ENCODE results near the gene ALG6. TPM values are rescaled to one million over a fixed set of nuclear protein-coding genes. Genes with fewer than 3 reads are reported as not detected.

ALG6 gene
- total RNA-seq, 1 donor from 2014 or later = 20.3 TPM

GRCh38 chr1:63320022-63320721 is 47.3 kb upstream of the ALG6 start:
- DNase-seq (ENCODE audit: low spot score in 2 of 2, unreplicated experiment in 2 of 2) = no peak
- Mint-ChIP-seq H3K9me3 (no peaks in the 10 kb centered on the region), H3K36me3 (no peaks in the 10 kb centered on the region), H3K27ac (no peak overlapping the region), H3K4me1 (peaks cover 23% of the 10 kb centered on the region), H3K4me3 (no peak overlapping the region), H3K27me3 (ENCODE audit: low read depth) (peaks cover 88% of the 10 kb centered on the region)
- TF ChIP-seq CTCF (IDR thresholded peaks at IDR 0.05; ENCODE audit: unreplicated experiment) = no peak

DNA sequence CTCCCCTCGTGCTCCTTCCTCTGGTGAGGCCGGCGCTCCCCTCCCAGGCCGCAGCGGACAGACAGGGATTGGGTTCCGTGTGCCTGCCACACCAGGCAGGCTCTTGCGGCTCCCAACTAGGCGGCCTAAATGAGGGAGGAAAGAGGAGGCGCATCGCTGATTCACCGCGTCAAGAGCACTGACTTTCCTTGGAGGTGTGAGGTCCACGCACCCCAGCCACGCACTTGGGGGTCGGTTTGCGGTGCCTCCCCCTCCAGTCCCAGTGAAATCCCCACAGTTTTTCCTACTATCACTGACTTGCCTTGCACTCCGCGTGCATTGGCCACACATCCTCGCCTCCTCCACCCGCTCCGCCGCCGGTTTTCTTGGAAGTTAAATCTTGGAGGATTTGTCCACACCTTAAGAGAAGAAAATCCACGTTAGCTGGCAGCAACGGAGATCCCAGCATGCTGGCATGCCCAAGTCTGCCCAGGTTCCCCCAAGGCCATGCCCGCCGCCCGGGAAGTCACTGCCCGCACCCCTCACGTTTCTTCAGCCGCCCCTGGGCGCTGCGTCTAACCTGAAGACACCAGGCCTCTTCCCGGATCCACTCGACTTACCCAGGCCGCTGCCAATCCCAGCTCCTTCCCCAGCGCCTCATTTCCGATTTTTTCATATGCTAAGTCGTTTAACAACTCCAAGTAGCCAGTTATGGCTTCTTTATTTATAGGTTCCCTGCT is 46.2 kb upstream of the ALG6 start:
- Mint-ChIP-seq H3K9me3 (no peaks in the 10 kb centered on the region), H3K27me3 (ENCODE audit: low read depth) (peaks cover 88% of the 10 kb centered on the region), H3K4me1 (peaks cover 23% of the 10 kb centered on the region), H3K27ac (no peak overlapping the region), H3K4me3 (peak overlapping the region; percentile 55), H3K36me3 (no peaks in the 10 kb centered on the region)
- no peak for DNase-seq (ENCODE audit: low spot score in 2 of 2, unreplicated experiment in 2 of 2)
- no peak for TF ChIP-seq CTCF (IDR thresholded peaks at IDR 0.05; ENCODE audit: unreplicated experiment)

DNA sequence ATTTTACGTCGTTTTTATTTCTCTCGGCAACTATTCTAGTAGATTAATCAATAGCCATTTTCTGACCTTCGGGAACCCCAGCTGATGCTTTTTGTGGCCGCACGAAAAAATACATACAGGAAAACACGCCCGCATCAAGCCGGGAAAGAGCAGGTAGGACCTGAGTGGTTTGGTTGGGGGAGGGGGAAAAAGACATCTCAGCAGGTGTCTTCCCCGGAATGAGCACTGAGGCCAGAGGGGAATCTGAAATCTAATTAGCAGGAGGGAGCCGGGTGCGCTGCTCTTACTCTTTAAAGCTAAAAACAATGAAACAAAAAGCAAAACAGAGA is 45.7 kb upstream of the ALG6 start:
- no peak for DNase-seq (ENCODE audit: low spot score in 2 of 2, unreplicated experiment in 2 of 2)
- TF ChIP-seq CTCF (IDR thresholded peaks at IDR 0.05; ENCODE audit: unreplicated experiment) = no peak
- H3K9me3 Mint-ChIP-seq = no peaks in the 10 kb centered on the region
- peaks cover 88% of the 10 kb centered on the region for H3K27me3 Mint-ChIP-seq (ENCODE audit: low read depth)
- H3K27ac Mint-ChIP-seq = no peak overlapping the region
- peaks cover 23% of the 10 kb centered on the region for H3K4me1 Mint-ChIP-seq
- H3K4me3 Mint-ChIP-seq = peak overlapping the region; percentile 55
- no peaks in the 10 kb centered on the region for H3K36me3 Mint-ChIP-seq

DNA sequence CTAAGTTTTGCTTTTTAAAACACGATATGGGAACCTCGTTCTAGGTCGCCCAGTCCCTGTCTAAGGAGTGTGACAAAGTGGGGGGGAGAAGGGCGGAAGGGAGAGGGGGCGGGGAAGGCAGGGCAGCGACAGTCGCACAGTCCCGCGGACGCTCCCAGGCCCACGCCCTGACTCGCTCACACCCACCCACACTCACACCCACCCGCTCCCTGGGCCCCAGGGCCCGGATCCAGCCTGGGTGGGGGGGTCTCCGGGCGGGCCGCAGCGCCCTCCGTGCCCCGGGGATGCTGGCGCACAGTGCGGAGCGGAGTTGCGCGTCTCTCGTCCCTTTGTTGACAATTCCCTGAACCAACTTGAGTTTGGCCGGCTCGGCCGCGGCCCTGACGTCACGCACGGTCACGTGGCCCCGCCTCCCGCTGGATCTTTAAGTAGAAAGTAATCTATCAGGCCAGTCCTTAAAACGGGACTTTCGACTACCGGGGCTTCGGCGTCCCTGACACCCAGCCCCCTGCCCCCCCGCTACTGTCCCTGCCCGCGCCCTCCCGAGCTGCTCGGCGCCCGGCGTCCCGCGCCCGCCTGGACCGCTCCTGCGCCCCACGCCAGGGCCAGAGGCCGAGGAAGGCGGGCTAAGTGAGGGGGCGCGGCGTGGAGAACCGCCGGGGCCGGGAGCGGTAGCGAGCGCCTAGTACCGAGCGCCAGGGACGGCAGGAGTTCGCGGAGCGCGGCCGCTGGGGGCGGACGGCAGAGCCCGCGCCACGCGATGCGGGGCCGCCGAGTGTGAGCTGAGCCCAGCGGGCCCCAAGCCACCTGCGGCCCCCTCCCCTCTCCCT is 45.1 kb upstream of the ALG6 start, which contains the start of gene FOXD3:
Gene FOXD3, plus strand, starts transcription at position 454 of the 830 bp plus-strand sequence. CDS start 492 bp downstream, outside the sequence.
- peaks cover 23% of the 10 kb centered on the region for H3K4me1 Mint-ChIP-seq

More for the DNA sequence above, 45.1 kb upstream of the ALG6 start, which contains the start of gene FOXD3:
- H3K27me3 Mint-ChIP-seq (ENCODE audit: low read depth) = peaks cover 89% of the 10 kb centered on the region
- peak within 1 kb of the TSS; percentile 47 for H3K27ac Mint-ChIP-seq
- no peak for TF ChIP-seq CTCF (IDR thresholded peaks at IDR 0.05; ENCODE audit: unreplicated experiment)
- peak; percentile 34 to 71 for DNase-seq (ENCODE audit: low spot score in 2 of 2, unreplicated experiment in 2 of 2)
- H3K9me3 Mint-ChIP-seq = no peaks in the 10 kb centered on the region
- H3K4me3 Mint-ChIP-seq = peak within 1 kb of the TSS; percentile 64
- H3K36me3 Mint-ChIP-seq = no peaks in the 10 kb centered on the region

All from mesothelial cell of epicardium (in vitro differentiated cells).